NCI-H1417 (cell line): Measurements from ENCODE around the gene KXD1.
A peak's percentile ranks its signal among the peaks of the same experiment; 100 is the strongest.
"Not testable (repeated sequence)": the region's sequence is repeated elsewhere in the genome, so short reads cannot be mapped to it uniquely, and the experiment has no call there.

Experiments used
- DNase-seq, 3 experiments: peaks; one replicate each; lab custom pipeline; 2025; lab: John Stamatoyannopoulos, UW

KXD1 gene

DNA sequence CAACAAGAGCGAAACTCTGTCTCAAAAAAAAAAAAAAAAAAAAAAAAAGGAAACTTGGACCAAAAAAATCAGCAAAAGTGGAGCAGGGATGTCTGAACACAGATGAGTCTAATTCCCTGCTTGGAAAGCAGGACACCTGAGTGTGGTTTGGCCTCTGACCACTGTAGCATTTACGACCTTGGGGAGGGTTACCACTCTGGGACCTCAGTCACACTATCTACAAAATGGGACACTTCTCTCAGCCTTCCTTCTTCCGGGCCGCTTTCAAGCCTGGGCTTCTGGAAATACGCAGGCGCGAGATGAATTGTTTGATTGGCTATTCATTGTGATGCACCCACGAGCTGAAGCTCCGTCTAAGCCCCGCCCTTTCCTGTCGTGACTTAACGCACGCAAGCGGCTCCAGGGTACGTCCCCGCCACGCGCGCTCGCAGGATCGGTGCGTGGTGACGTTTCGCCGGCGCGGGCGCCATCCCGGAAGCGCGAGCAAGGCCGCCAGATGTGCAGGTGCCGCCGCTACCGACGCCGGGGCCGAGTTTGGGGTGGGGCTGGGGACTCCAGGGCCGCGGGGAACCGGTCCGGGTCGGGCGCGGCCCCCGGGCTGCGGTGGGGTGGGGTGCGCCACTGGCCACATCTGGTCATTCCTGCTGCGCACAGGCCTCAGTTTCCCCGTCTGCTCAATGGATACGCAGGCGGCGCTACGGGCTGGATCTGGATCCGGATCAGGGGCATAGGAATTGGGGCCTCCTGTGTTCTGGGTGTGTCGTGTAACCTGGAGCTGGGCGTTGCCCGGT is at the start of gene KXD1:
Gene KXD1, plus strand, starts transcription at position 460 of the 791 bp plus-strand sequence. CDS start 4,187 bp downstream, outside the sequence.
- DNase-seq, result peak; percentile 93 to 98 (median 93)

- DNase-seq, result no peak
Observed at GRCh38 chr19:18508585-18508984, 49.1 kb upstream of the KXD1 start.

- no peak for DNase-seq
Observed at GRCh38 chr19:18510216-18510615, 47.5 kb upstream of the KXD1 start.

DNA sequence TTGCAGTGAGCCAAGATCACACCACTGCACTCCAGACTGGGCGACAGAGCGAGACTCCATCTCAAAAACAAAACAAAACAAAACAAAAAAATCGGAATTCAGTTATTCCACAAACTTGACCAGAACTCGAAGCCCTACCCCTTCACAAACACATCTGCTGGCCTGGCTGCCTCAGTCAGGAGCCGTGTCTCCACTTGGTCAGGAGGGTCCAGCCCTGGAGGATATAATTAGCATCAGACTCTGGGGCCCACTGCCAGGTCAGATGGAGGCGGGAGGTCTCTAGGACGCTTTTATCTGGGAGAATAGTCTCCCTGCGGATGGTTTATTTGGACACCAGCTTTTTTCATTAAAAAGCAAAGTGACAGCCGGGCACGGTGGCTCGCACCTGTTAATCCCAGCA is 43.8 kb upstream of the KXD1 start:
- DNase-seq, result no peak

DNA sequence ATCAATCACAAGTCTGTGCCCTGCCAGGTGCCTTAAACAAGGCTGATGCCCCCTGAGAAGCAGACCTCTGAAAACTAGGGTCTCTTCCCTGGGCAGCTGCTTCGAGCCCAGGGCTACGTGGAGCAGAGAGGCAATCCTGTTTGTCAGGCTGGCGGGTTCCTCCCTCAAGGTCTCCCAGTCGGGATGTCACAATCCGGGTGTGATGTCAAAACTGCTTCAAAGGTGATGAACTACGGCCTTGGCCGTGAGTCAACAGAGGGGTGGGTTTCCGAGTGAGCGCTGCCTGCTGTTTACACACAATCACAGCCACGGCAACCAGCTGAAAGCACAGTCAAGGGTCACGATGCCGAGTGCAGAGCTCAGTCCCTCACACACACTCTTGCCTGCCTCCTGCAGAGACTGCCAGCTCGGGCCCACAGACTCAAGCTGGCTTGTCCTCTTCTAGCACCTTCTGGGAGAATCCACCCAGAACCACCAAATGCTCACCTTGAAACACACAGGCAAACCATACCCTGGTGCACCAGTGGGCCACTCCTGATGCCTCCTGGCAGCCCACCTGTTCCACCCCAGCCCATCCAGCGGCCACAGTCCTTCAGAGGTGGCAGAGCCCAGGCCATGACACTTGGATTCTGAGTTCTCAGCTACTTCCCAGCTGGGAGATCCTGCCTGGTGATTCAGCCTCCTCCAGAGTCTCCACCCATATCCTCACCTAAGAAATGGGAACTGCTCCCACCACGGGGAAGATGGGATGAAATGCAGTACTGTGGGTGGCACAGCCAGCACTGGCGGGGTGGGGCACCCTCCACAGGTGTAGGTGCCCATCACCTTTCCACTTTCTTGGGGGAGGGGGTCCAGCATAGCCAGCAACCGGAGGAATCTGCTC is 42.6 kb upstream of the KXD1 start:
- peak in 2 of 3 experiments; percentile 64 to 88 for DNase-seq

DNA sequence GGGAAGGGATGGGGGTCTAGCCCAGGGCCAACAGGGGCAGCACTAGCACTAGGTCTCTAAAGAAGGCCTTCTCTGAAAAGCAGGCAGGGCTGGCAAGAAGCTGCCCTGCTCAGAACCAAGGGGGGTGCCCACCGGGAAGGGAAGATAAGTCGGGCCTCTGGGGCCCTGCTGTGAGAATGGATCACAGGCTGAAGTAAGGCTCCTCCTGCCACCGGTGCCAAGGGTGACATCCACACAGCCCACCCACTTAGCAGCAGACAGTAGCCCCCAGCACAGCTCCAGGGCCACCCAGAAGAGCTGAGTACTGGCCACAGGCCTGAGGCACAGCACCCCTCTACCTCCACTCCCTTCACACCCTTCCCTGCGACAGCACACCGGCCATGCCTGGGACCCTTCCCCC is 41.7 kb upstream of the KXD1 start:
- no peak for DNase-seq

GRCh38 chr19:18517606-18518005 is 40.1 kb upstream of the KXD1 start:
- DNase-seq, result no peak

GRCh38 chr19:18518639-18519038 is 39.0 kb upstream of the KXD1 start:
- DNase-seq, result no peak

- DNase-seq, result peak; percentile 7 to 54 (median 15)
Observed at GRCh38 chr19:18519962-18520847, 37.5 kb upstream of the KXD1 start.

- no peak for DNase-seq
Observed at GRCh38 chr19:18520848-18521691, 36.6 kb upstream of the KXD1 start.

DNA sequence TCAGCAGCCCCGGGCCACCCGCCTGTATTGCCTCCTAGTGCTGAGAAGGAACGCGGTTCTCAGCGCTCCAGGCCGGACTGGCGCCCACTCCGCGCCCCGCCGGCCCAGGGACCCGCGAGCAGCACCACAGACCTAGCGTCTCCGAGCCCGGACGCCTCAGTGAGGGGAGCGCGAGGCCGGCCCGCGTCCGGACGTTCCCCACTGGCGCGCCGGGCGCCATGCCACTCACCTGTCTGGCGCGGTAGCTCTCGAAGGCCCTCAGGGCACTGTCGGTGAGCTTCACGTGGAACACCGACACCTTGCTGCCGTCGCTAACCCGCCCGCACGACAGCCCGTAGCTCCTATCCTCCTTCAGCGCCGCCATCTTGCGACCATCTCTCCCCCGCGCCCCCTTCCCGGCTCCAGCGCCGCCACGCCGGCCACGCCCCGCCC is 36.0 kb upstream of the KXD1 start, which contains the start of gene ELL:
Gene ELL, minus strand, starts transcription at position 379 of the 432 bp plus-strand sequence. Its CDS starts 15 bp downstream, at position 364.
- no peak for DNase-seq

DNA sequence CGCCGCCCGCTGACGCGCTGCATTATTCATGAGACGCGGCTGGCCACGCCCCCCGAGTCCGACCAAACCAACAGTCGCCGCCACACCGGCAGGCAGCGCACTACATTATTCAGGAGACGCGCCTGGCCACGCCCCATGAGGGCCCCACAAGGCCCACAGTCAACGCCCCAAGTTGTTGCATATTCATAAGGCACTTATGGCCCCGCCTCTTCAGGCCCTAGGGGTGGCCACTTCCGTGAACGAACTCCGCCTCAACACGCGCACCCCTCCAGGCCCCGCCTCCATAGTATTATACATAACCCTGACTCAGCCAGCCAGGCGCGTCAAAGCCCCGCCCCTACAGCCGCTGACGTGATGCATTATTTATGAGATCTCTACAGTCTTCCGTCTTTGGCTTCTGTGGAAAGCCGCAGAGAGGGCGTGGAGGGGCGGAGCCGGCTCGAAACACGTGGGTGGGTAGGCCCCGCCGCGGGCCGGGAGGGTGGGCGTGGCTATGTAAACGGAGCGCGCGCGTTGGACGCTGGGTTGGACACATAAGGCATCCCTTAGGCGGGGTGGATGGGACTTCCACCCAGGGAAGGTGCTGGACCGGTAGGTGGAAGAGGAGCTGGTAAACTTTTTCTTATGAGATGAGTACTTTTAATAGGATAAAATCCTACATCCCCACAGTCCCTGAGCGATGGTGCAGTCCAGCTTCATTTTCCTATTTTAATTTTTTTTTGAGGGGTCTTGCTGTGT is 35.4 kb upstream of the KXD1 start:
- DNase-seq, result peak; percentile 97 to 100 (median 99)

- DNase-seq, result not testable (repeated sequence)
Observed at GRCh38 chr19:18522862-18523440, 34.7 kb upstream of the KXD1 start.

GRCh38 chr19:18523841-18524240 is 33.8 kb upstream of the KXD1 start:
- no peak for DNase-seq

DNA sequence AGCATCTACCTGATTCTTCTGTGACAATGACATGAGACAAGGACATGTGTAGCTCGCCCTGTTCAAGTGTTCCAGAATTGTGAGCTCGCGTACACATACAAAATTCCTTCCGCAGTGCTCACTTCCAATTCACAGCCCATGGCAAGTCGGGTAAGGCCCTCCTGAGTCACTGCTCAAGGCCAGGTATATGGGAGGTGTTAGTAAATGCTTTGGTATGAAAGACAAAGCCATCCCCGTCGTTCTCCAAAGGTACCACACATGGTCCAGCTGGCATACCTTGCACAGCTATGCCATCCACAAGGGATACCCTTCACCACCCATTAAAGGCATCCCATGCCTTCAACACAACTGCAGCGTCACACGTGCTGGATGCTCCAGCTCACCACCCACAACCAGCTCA is 31.4 kb upstream of the KXD1 start:
- no peak for DNase-seq

DNA sequence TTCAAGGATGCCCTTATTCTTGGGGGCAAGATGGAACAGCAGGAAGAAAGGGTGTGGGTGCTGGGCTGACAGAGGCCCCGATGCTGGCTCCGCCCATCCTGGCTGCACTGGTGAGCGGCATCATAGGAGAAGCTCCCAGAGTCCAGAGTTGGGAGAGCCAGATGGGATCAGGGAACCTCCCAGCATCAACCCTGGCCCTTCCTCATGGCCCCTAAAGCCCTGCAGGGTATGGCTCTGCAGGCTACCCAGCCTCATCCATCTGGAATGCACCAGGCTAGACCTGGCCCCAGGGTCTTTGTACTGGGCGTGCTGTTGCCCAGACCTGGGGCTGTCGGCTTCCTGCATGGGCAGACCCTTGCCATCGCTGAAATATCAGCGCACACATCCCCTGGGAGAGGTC is 27.9 kb upstream of the KXD1 start:
- DNase-seq, result no peak

DNA sequence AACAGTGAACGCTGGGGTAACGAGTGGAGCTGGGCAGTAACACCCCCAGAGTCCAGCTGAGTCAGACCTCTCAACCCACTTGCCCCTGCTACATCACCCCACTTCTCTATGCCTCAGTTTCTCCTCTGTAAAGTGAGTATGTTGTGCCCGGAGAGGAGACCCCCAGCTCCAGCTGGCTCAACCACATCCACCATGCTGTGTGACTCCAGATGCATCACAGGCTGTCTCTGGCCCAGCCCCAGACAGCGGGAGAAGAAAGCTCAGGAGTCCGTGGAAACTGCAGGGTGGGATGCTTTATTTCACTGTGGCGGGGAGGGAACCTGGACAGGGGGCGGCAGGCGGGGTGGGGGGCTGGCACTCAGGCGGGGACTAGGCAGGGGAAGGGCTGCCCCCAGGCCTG is 26.2 kb upstream of the KXD1 start:
- no peak for DNase-seq

DNA sequence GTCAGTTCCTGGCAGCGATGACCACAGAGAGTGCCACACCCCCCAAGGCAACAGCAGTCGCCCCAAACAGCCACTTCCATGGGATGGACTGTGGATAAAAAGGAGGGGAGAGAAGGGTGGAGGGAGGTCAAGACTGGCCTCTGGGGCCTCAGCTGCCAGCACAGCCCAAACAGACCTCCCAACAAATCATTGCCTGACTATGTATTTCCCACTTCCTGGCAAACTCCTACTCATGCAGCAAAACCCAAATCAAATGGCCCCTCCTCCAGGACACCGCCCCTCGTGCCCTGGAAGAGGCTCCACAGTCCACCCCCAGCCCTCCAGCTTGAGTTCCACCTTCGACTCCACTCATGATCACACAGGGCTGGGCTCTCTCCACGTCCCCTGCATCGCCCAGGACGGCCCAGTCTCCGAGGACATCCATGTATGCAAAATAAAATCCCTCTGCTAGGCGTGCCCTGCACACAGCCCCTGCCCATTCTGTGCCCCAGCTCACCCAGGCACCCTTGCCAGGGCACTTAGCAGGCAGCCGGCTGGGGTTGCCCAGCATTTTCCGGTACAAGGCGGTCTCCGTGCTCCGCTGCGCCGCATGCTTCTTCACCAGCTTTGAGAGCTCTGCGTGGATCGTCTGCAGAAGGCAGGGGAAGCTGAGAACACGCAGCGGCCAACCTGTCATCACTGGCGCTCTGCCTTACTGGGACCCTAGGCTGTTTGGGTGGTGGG is 25.3 kb upstream of the KXD1 start:
- no peak for DNase-seq

DNA sequence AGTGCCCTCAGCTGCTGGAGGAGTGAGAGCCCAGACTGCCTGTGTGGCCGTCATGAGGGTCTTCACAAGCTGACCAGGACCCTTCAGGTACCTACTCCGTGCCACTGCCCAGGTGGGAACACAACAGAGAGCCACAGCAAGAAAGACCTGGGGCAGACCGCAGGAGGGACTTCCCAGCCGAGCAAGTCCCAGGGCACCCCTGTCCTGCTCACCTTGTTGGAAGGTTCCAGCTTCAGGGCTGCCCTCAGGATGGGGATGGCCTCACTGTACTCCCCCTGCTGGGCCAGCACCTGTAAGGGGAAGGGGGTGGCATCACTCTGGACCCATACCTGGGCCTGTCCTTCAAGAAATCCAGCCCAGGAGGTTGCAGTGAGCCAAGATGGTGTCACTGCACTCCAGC is 24.6 kb upstream of the KXD1 start:
- no peak for DNase-seq
